B cell (primary cell): Measurements from ENCODE around the gene LSP1. TPM values are rescaled to one million over a fixed set of nuclear protein-coding genes. Genes with fewer than 3 reads are reported as not detected.
A peak's percentile ranks its signal among the peaks of the same experiment; 100 is the strongest.
"Not testable (repeated sequence)": the region's sequence is repeated elsewhere in the genome, so short reads cannot be mapped to it uniquely, and the experiment has no call there.

ENCODE experiments used
- ATAC-seq: fragments of 200-7000 bp; cut with Tn5 transposase; one replicate; pipeline ENCODE4 v1.10.0; 2021; ENCODE audit warnings: low read depth, mild to moderate bottlenecking, moderate number of reproducible peaks, moderate library complexity
- CTCF ChIA-PET: fragments of 350-600 bp; sonication (Branson Sonifier 250); formaldehyde crosslinking; loops from one replicate; lab custom pipeline; 2021; ENCODE audit warnings: antibody characterized with exemption, inconsistent platforms; lab: Charles Lee
- POLR2A ChIA-PET: fragments of 350-600 bp; sonication (Branson Sonifier 250); formaldehyde crosslinking; loops from one replicate; lab custom pipeline; 2021; ENCODE audit warnings: antibody characterized with exemption; lab: Charles Lee
- DNase-seq: peaks from one replicate; pipeline ENCODE4 v3.0.0; 2013
- H2AFZ ChIP-seq: 2 replicates; pipeline ENCODE4 v1.6.1; 2012; ENCODE audit warnings: mild to moderate bottlenecking, low read depth, low read length; ENCODE audit not compliant: insufficient read depth, poor library complexity, severe bottlenecking
- H3K27ac ChIP-seq, 2 donors: 1 replicate in 1 of 2; 2 replicates in 1 of 2; pipeline ENCODE4 v1.5.1; 2012 to 2013; ENCODE audit warnings: low read length in 2 of 2, mild to moderate bottlenecking in 2 of 2, moderate library complexity in 1 of 2
- H3K27me3 ChIP-seq, 4 experiments: fragments of 200-600 bp in 1 of 4; sonication (generic) in 1 of 4; replicated peaks in 1 of 4; 1 replicate in 2 of 4; 2 replicates in 2 of 4; pipeline versions ENCODE4 v1.6.1 to v1.7.0; 2013 to 2016; ENCODE audit warnings: low read length in 3 of 4, mild to moderate bottlenecking in 2 of 4, mixed read lengths in 1 of 4, moderate library complexity in 1 of 4; ENCODE audit not compliant: insufficient read depth in 4 of 4, control insufficient read depth in 3 of 4; ENCODE audit errors: control extremely low read depth in 1 of 4
- H3K36me3 ChIP-seq, 2 experiments: replicated peaks in 1 of 2; 1 replicate in 1 of 2; 2 replicates in 1 of 2; pipeline versions ENCODE4 v1.6.1 to v1.7.1; 2013; ENCODE audit warnings: low read length in 1 of 2; ENCODE audit not compliant: insufficient read depth in 2 of 2, control insufficient read depth in 1 of 2; ENCODE audit errors: control extremely low read depth in 1 of 2, extremely low read depth in 1 of 2
- H3K4me1 ChIP-seq, 2 donors: fragments of 200-600 bp in 1 of 2; sonication (generic) in 1 of 2; 1 replicate in 1 of 2; 2 replicates in 1 of 2; pipeline versions ENCODE4 v1.5.1 to v1.6.1; 2013 to 2017; ENCODE audit warnings: low read length in 2 of 2; ENCODE audit not compliant: control insufficient read depth in 2 of 2, insufficient read depth in 2 of 2
- H3K4me2 ChIP-seq: replicated peaks from 2 replicates; pipeline ENCODE3; 2012; ENCODE audit warnings: mild to moderate bottlenecking, low read depth, low read length; ENCODE audit not compliant: poor library complexity, severe bottlenecking
- H3K4me3 ChIP-seq, 5 experiments: fragments of 200-600 bp in 1 of 5; sonication (generic) in 1 of 5; 1 replicate in 3 of 5; 2 replicates in 2 of 5; pipeline versions ENCODE4 v1.5.1 to v1.7.0; 2011 to 2016; ENCODE audit warnings: low read length in 4 of 5, mild to moderate bottlenecking in 4 of 5, low read depth in 2 of 5, control low read depth in 1 of 5, moderate library complexity in 1 of 5; ENCODE audit not compliant: insufficient read depth in 1 of 5; ENCODE audit errors: control extremely low read depth in 1 of 5, extremely low read depth in 1 of 5
- H3K79me2 ChIP-seq: fragments of 200-600 bp; sonication (generic); one replicate; pipeline ENCODE4 v1.6.0; 2016; ENCODE audit warnings: low read length; ENCODE audit not compliant: control insufficient read depth, insufficient read depth
- H3K9ac ChIP-seq: fragments of 200-600 bp; sonication (generic); 2 replicates; pipeline ENCODE4 v1.6.1; 2017; ENCODE audit warnings: mild to moderate bottlenecking, low read length, moderate library complexity
- H3K9me3 ChIP-seq, 3 donors: one replicate each; pipeline versions ENCODE4 v1.6.1 to v1.7.1; 2013; ENCODE audit warnings: low read length in 2 of 3; ENCODE audit not compliant: control insufficient read depth in 2 of 3, insufficient read depth in 1 of 3; ENCODE audit errors: control extremely low read depth in 1 of 3
- H4K20me1 ChIP-seq: 2 replicates; pipeline ENCODE4 v1.6.0; 2012; ENCODE audit warnings: mild to moderate bottlenecking, low read length; ENCODE audit not compliant: insufficient read depth, control insufficient read depth, poor library complexity, severe bottlenecking
- H3K27ac Mint-ChIP-seq: one replicate; pipeline ENCODE4 v1.8.0; 2021; ENCODE audit warnings: mixed read lengths
- H3K27me3 Mint-ChIP-seq: one replicate; pipeline ENCODE4 v1.8.0; 2021; ENCODE audit warnings: mixed read lengths
- H3K4me1 Mint-ChIP-seq: one replicate; pipeline ENCODE4 v1.8.0; 2021; ENCODE audit warnings: mixed read lengths
- H3K4me3 Mint-ChIP-seq: one replicate; pipeline ENCODE4 v1.8.0; 2021; ENCODE audit warnings: mixed read lengths
- H3K9me3 Mint-ChIP-seq: one replicate; pipeline ENCODE4 v1.8.0; 2022; ENCODE audit warnings: mixed read lengths; ENCODE audit not compliant: insufficient read depth
- CTCF ChIP-seq: fragments of 200-600 bp; IDR thresholded peaks from one replicate; pipeline ENCODE4 v1.8.0; 2022; ENCODE audit warnings: antibody characterized with exemption, mild to moderate bottlenecking
- EZH2 ChIP-seq: IDR thresholded peaks from 2 replicates; pipeline ENCODE4 v1.6.1; 2012; ENCODE audit warnings: borderline replicate concordance, low read depth, mild to moderate bottlenecking, moderate library complexity, low read length; ENCODE audit not compliant: insufficient read depth, poor library complexity, severe bottlenecking
- WGBS: methylation state at CpG from one replicate; pipeline ENCODE4 v1.1.5; 2013; ENCODE audit warnings: missing lambda C conversion rate; ENCODE audit not compliant: insufficient coverage; 5-methylcytosine and 5-hydroxymethylcytosine counted together
- intact Hi-C: fragments of 100-400 bp; cut with micrococcal nuclease; formaldehyde crosslinking; loops from one replicate; pipeline ENCODE4 v1.10.0; 2022
- polyA plus RNA-seq: library from polyadenylated mRNA; depleted of rRNA; stranded (reverse); fragments of >200 nt; gene quantifications from 2 replicates; pipeline ENCODE4 v1.2.3, GENCODE V29; 2012
- total RNA-seq, 2 donors: library from RNA; stranded (reverse); fragments of 120-200 nt in 1 of 2; gene quantifications; 1 replicate in 1 of 2; 2 replicates in 1 of 2; pipeline versions ENCODE4 v1.2.3 to v1.2.4, GENCODE V29; 2013 to 2022

The LSP1 gene
- total and polyA plus RNA-seq, 2 donors (not counting 1 experiment from before 2014, with no cell fraction given) = 249 to 446 TPM

- no peak overlapping the region for H3K4me3 ChIP-seq
- no peaks in the 10 kb centered on the region for H3K27me3 Mint-ChIP-seq
- H3K79me2 ChIP-seq = peaks cover 92% of the 10 kb centered on the region
- intact Hi-C loops = no loop called here
- WGBS = 86% methylated on average over 7 of the region's 11 CpGs
- H3K27me3 ChIP-seq = no peaks in the 10 kb centered on the region
- H4K20me1 ChIP-seq = peaks cover 100% of the 10 kb centered on the region
- H3K9me3 Mint-ChIP-seq = no peaks in the 10 kb centered on the region
- H3K9me3 ChIP-seq = no peaks in the 10 kb centered on the region
- no peak for DNase-seq
- ChIA-PET POLR2A (interaction anchor here (0.7 kb wide), 1 partner anchor 25 kb away, joined by 7 read pairs; no protein-coding TSS in a partner anchor), CTCF (interaction anchor here (1.1 kb wide), 1 partner anchor 9 kb away, joined by 5 read pairs; no protein-coding TSS in a partner anchor)
- no peak for ATAC-seq
- H3K4me3 Mint-ChIP-seq = no peak overlapping the region
- peaks cover 34 to 85% of the 10 kb centered on the region in 2 donors for H3K4me1 ChIP-seq
- peak overlapping the region; percentile 59 for H3K27ac Mint-ChIP-seq
- H3K4me2 ChIP-seq = peak overlapping the region; percentile 12
- no peak overlapping the region for H3K9ac ChIP-seq
- H3K36me3 ChIP-seq = peaks cover 0 to 17% of the 10 kb centered on the region in 2 experiments
- no peak overlapping the region for H2AFZ ChIP-seq
- TF ChIP-seq CTCF (no peak), EZH2 (no peak)
- peak overlapping the region in 1 of 2 donors; percentile 62 for H3K27ac ChIP-seq
- H3K4me1 Mint-ChIP-seq = peaks cover 61% of the 10 kb centered on the region
Measured at GRCh38 chr11:1873048-1873812, 20.3 kb downstream of the LSP1 start.

- H3K27me3 Mint-ChIP-seq, H3K4me3 ChIP-seq, H3K9me3 Mint-ChIP-seq, DNase-seq, H3K9me3 ChIP-seq, intact Hi-C loops, H3K4me3 Mint-ChIP-seq, H3K9ac ChIP-seq, ATAC-seq, H3K27me3 ChIP-seq, H3K27ac Mint-ChIP-seq, H2AFZ ChIP-seq: not testable (repeated sequence)
- POLR2A ChIA-PET = interaction anchor here (0.7 kb wide), 1 partner anchor 26 kb away, joined by 7 read pairs; no protein-coding TSS in a partner anchor
- Histone ChIP-seq H3K27ac (peak overlapping the region in 1 of 2 donors; percentile 62), H4K20me1 (peaks cover 100% of the 10 kb centered on the region), H3K4me2 (peak overlapping the region; percentile 12), H3K79me2 (peaks cover 92% of the 10 kb centered on the region), H3K36me3 (peaks cover 0 to 17% of the 10 kb centered on the region in 2 experiments), H3K4me1 (peaks cover 28 to 85% of the 10 kb centered on the region in 2 donors)
- 89% methylated on average over 11 of the region's 17 CpGs for WGBS
- H3K4me1 Mint-ChIP-seq = peaks cover 64% of the 10 kb centered on the region
- CTCF ChIA-PET = interaction anchor here (1.1 kb wide), 1 partner anchor 9 kb away, joined by 5 read pairs; no protein-coding TSS in a partner anchor
Measured at GRCh38 chr11:1873813-1874150, 20.9 kb downstream of the LSP1 start.

GRCh38 chr11:1874441-1875092 lies 21.7 kb downstream of the LSP1 start:
- POLR2A ChIA-PET, H3K9ac ChIP-seq, H2AFZ ChIP-seq, H3K27me3 Mint-ChIP-seq, H3K27ac ChIP-seq, H3K27me3 ChIP-seq, H3K27ac Mint-ChIP-seq, DNase-seq, H3K4me3 ChIP-seq, H3K4me3 Mint-ChIP-seq, intact Hi-C loops, CTCF ChIA-PET, H3K4me2 ChIP-seq, H3K9me3 ChIP-seq, ATAC-seq, H3K9me3 Mint-ChIP-seq: not testable (repeated sequence)
- Histone ChIP-seq H3K4me1 (peaks cover 27 to 83% of the 10 kb centered on the region in 2 donors), H3K79me2 (peaks cover 91% of the 10 kb centered on the region), H3K36me3 (peaks cover 0 to 17% of the 10 kb centered on the region in 2 experiments), H4K20me1 (peaks cover 100% of the 10 kb centered on the region)
- peaks cover 62% of the 10 kb centered on the region for H3K4me1 Mint-ChIP-seq
- 91% methylated on average over 16 of the region's 17 CpGs for WGBS
